ENCODE data around the gene WIPF1. TPM values are rescaled to one million over a fixed set of nuclear protein-coding genes. Genes with fewer than 3 reads are reported as not detected.

The WIPF1 gene
- 16.2 to 26.6 TPM (median 22.8 TPM) in 5 replicates for total RNA-seq (2022; extraction: Qiagen RNA extraction)

GRCh38 chr2:174597345-174598047 is at the start of gene WIPF1:
WIPF1 (minus strand) TSS chr2:174597804; CDS start chr2:174585573, 12,231 bp downstream.

Other genes starting within 250 kb of the WIPF1 start
- 13.9 to 17.4 TPM (median 14.9 TPM) in 5 replicates for gene SCRN3, start 202.1 kb downstream of the WIPF1 start, total RNA-seq (2022; extraction: Qiagen RNA extraction)
- gene GPR155, start 110.8 kb downstream of the WIPF1 start, total RNA-seq (2022; extraction: Qiagen RNA extraction) = 0.13 to 0.74 TPM (median 0.44 TPM) in 5 replicates
- gene CHRNA1, start 166.7 kb upstream of the WIPF1 start, total RNA-seq (2022; extraction: Qiagen RNA extraction) = not detected in 5 replicates

Data from A549 treated with Hydrocortisone at 1 μM for 4 hours (cell line).